BLaER1 (cell line): ENCODE results near the gene FAM83F.

Experiments
- H3K27ac ChIP-seq: shearing (Covaris generic); formaldehyde crosslinking; 2 replicates; pipeline ENCODE4 v1.8.1; 2022
- H3K27me3 ChIP-seq: shearing (Covaris generic); formaldehyde crosslinking; 2 replicates; pipeline ENCODE4 v1.8.1; 2022
- H3K36me3 ChIP-seq: shearing (Covaris generic); formaldehyde crosslinking; 2 replicates; pipeline ENCODE4 v1.8.1; 2022
- H3K4me1 ChIP-seq: shearing (Covaris generic); formaldehyde crosslinking; 2 replicates; pipeline ENCODE4 v1.8.1; 2022
- H3K4me2 ChIP-seq: shearing (Covaris generic); formaldehyde crosslinking; 2 replicates; pipeline ENCODE4 v1.8.1; 2022
- H3K4me3 ChIP-seq: shearing (Covaris generic); formaldehyde crosslinking; 2 replicates; pipeline ENCODE4 v1.8.1; 2022
- H3K9ac ChIP-seq: shearing (Covaris generic); formaldehyde crosslinking; 2 replicates; pipeline ENCODE4 v1.8.1; 2022
- H3K9me3 ChIP-seq: shearing (Covaris generic); formaldehyde crosslinking; 2 replicates; pipeline ENCODE4 v1.8.1; 2022
- H4K20me1 ChIP-seq: shearing (Covaris generic); formaldehyde crosslinking; 2 replicates; pipeline ENCODE4 v1.8.1; 2022
- Cebpa-rat ChIP-seq: shearing (Covaris generic); IDR thresholded peaks from 2 replicates; pipeline ENCODE4 v1.8.1; 2022

The FAM83F gene

GRCh38 chr22:39980596-39980995, 14.2 kb upstream of the FAM83F start:
- Histone ChIP-seq H3K9me3 (no peaks in the 10 kb centered on the region), H3K4me1 (peaks cover 13% of the 10 kb centered on the region), H4K20me1 (no peaks in the 10 kb centered on the region), H3K27me3 (no peaks in the 10 kb centered on the region), H3K36me3 (no peaks in the 10 kb centered on the region), H3K4me3 (no peak overlapping the region), H3K27ac (no peak overlapping the region), H3K9ac (no peak overlapping the region), H3K4me2 (no peak overlapping the region)
- no peak for TF ChIP-seq Cebpa-rat

- no peaks in the 10 kb centered on the region for H3K36me3 ChIP-seq
- H4K20me1 ChIP-seq = no peaks in the 10 kb centered on the region
- H3K4me3 ChIP-seq = no peak overlapping the region
- peaks cover 16% of the 10 kb centered on the region for H3K4me1 ChIP-seq
- H3K27me3 ChIP-seq = no peaks in the 10 kb centered on the region
- TF ChIP-seq Cebpa-rat = no peak
- no peak overlapping the region for H3K4me2 ChIP-seq
- H3K27ac ChIP-seq = no peak overlapping the region
- no peaks in the 10 kb centered on the region for H3K9me3 ChIP-seq
- no peak overlapping the region for H3K9ac ChIP-seq
These were observed 11.4 kb upstream of the FAM83F start for GRCh38 chr22:39983346-39983745.

- no peak overlapping the region for H3K4me3 ChIP-seq
- no peaks in the 10 kb centered on the region for H3K9me3 ChIP-seq
- no peaks in the 10 kb centered on the region for H3K36me3 ChIP-seq
- no peak overlapping the region for H3K9ac ChIP-seq
- H3K4me1 ChIP-seq = peaks cover 16% of the 10 kb centered on the region
- no peak overlapping the region for H3K27ac ChIP-seq
- no peak overlapping the region for H3K4me2 ChIP-seq
- H3K27me3 ChIP-seq = no peaks in the 10 kb centered on the region
- H4K20me1 ChIP-seq = no peaks in the 10 kb centered on the region
- no peak for TF ChIP-seq Cebpa-rat
These were observed 10.7 kb upstream of the FAM83F start for GRCh38 chr22:39984006-39984405.

- no peak overlapping the region for H3K27ac ChIP-seq
- H4K20me1 ChIP-seq = no peaks in the 10 kb centered on the region
- peaks cover 16% of the 10 kb centered on the region for H3K4me1 ChIP-seq
- no peak overlapping the region for H3K4me3 ChIP-seq
- H3K4me2 ChIP-seq = no peak overlapping the region
- no peaks in the 10 kb centered on the region for H3K36me3 ChIP-seq
- no peaks in the 10 kb centered on the region for H3K27me3 ChIP-seq
- no peak for TF ChIP-seq Cebpa-rat
- H3K9me3 ChIP-seq = no peaks in the 10 kb centered on the region
- no peak overlapping the region for H3K9ac ChIP-seq
These were observed 10.0 kb upstream of the FAM83F start for GRCh38 chr22:39984746-39985145.

GRCh38 chr22:39985383-39986035, 9.2 kb upstream of the FAM83F start:
- H3K27me3 ChIP-seq = no peaks in the 10 kb centered on the region
- H3K36me3 ChIP-seq = no peaks in the 10 kb centered on the region
- H4K20me1 ChIP-seq = no peaks in the 10 kb centered on the region
- peaks cover 16% of the 10 kb centered on the region for H3K4me1 ChIP-seq
- H3K9me3 ChIP-seq = no peaks in the 10 kb centered on the region
- H3K27ac ChIP-seq = no peak overlapping the region
- no peak for TF ChIP-seq Cebpa-rat
- H3K4me3 ChIP-seq = no peak overlapping the region
- peak overlapping the region; percentile 8; the same call in 1 of the 2 replicates for H3K4me2 ChIP-seq
- H3K9ac ChIP-seq = no peak overlapping the region

- Histone ChIP-seq H3K9me3 (no peaks in the 10 kb centered on the region), H3K27me3 (no peaks in the 10 kb centered on the region; the same call in 1 of the 2 replicates), H3K4me3 (no peak overlapping the region), H3K36me3 (no peaks in the 10 kb centered on the region), H3K9ac (no peak overlapping the region), H4K20me1 (no peaks in the 10 kb centered on the region), H3K27ac (no peak overlapping the region), H3K4me2 (no peak overlapping the region), H3K4me1 (peaks cover 16% of the 10 kb centered on the region)
- no peak for TF ChIP-seq Cebpa-rat
These were observed 6.2 kb upstream of the FAM83F start for GRCh38 chr22:39988386-39989114.

- no peaks in the 10 kb centered on the region for H4K20me1 ChIP-seq
- H3K36me3 ChIP-seq = no peaks in the 10 kb centered on the region
- no peak for TF ChIP-seq Cebpa-rat
- no peak overlapping the region for H3K4me3 ChIP-seq
- no peak overlapping the region for H3K9ac ChIP-seq
- H3K4me1 ChIP-seq = peaks cover 20% of the 10 kb centered on the region
- H3K27me3 ChIP-seq = peaks cover 9% of the 10 kb centered on the region
- no peak overlapping the region for H3K4me2 ChIP-seq
- H3K27ac ChIP-seq = no peak overlapping the region
- H3K9me3 ChIP-seq = no peaks in the 10 kb centered on the region
These were observed 5.1 kb upstream of the FAM83F start for GRCh38 chr22:39989633-39990032.

- H3K4me3 ChIP-seq = no peak overlapping the region
- no peak overlapping the region for H3K27ac ChIP-seq
- H3K9me3 ChIP-seq = no peaks in the 10 kb centered on the region; the same call in 1 of the 2 replicates
- no peaks in the 10 kb centered on the region for H3K36me3 ChIP-seq
- no peak overlapping the region for H3K4me2 ChIP-seq
- peaks cover 19% of the 10 kb centered on the region for H3K27me3 ChIP-seq
- no peak overlapping the region for H3K9ac ChIP-seq
- no peak for TF ChIP-seq Cebpa-rat
- peaks cover 11% of the 10 kb centered on the region for H3K4me1 ChIP-seq
- no peaks in the 10 kb centered on the region for H4K20me1 ChIP-seq
These were observed 4.1 kb upstream of the FAM83F start for GRCh38 chr22:39990686-39991085.

- Histone ChIP-seq H3K9me3 (no peaks in the 10 kb centered on the region; the same call in 1 of the 2 replicates), H3K9ac (no peak overlapping the region), H4K20me1 (no peaks in the 10 kb centered on the region), H3K36me3 (no peaks in the 10 kb centered on the region), H3K27ac (no peak overlapping the region), H3K4me2 (no peak overlapping the region), H3K4me1 (peaks cover 9% of the 10 kb centered on the region), H3K27me3 (peaks cover 24% of the 10 kb centered on the region), H3K4me3 (no peak overlapping the region)
- TF ChIP-seq Cebpa-rat = no peak
These were observed 3.4 kb upstream of the FAM83F start for GRCh38 chr22:39991159-39991860.
